ENCODE data around the gene THAP8.

- TF ChIP-seq POLR2A (IDR thresholded peaks at IDR 0.05) (no peak), EP300 (IDR thresholded peaks at IDR 0.05) (no peak)
- TF ChIP-seq, protein P1, sequence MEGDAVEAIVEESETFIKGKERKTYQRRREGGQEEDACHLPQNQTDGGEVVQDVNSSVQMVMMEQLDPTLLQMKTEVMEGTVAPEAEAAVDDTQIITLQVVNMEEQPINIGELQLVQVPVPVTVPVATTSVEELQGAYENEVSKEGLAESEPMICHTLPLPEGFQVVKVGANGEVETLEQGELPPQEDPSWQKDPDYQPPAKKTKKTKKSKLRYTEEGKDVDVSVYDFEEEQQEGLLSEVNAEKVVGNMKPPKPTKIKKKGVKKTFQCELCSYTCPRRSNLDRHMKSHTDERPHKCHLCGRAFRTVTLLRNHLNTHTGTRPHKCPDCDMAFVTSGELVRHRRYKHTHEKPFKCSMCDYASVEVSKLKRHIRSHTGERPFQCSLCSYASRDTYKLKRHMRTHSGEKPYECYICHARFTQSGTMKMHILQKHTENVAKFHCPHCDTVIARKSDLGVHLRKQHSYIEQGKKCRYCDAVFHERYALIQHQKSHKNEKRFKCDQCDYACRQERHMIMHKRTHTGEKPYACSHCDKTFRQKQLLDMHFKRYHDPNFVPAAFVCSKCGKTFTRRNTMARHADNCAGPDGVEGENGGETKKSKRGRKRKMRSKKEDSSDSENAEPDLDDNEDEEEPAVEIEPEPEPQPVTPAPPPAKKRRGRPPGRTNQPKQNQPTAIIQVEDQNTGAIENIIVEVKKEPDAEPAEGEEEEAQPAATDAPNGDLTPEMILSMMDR (IDR thresholded peaks at IDR 0.05) = no peak
These were observed 25.6 kb downstream of the THAP8 start for GRCh38 chr19:36028313-36029041.
